Measurements from ENCODE around the gene AGRN.
"Not testable (repeated sequence)": the region's sequence is repeated elsewhere in the genome, so short reads cannot be mapped to it uniquely, and the experiment has no call there.

Gene AGRN

DNA sequence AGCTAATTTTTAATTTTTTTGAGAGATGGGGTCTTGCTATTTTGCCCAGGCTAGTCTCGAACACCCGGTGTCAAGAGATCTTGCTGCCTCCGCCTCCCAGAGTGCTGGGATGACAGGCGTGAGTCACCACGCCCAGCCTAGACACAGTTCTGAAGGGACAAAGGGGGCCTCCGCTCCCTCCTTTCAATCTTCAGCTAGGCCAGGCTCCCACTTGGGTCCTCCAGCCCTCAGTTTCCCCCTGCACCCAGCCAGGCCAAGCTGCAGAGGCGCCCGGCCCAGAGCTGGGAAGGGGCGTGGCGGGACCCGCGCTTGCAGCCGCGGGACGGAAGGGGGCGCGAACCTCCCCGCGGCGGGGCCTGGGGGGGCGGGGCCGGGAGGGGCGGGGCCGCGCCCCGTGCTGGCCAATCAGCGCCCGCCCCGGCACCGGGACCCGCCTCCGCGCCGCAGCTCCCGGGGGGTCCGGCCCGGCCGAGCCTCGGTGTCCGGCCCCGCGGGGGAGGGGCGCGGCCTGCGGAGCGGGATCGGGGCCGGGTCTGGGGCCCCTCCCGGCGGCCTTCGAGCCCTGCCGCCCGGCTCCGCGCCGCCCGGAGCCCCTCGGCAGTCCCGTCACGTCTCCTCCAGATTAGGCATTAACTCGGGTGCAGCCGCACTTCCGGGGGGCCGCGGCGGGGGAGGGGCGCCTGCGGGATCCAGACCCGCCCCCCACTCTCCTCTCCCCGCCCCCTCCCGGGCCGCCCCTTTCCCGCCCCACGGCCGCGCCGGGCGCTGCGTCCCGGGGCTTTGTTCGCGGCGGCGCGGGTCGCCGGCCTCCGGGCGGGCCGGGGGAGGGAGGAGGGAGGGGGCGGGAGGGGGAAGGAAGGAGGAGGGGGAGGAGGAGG lies 559 bp upstream of the AGRN start:
- DNase-seq (ENCODE audit: low read depth in 1 of 2, low spot score in 1 of 2): peak; percentile 62 to 67

DNA sequence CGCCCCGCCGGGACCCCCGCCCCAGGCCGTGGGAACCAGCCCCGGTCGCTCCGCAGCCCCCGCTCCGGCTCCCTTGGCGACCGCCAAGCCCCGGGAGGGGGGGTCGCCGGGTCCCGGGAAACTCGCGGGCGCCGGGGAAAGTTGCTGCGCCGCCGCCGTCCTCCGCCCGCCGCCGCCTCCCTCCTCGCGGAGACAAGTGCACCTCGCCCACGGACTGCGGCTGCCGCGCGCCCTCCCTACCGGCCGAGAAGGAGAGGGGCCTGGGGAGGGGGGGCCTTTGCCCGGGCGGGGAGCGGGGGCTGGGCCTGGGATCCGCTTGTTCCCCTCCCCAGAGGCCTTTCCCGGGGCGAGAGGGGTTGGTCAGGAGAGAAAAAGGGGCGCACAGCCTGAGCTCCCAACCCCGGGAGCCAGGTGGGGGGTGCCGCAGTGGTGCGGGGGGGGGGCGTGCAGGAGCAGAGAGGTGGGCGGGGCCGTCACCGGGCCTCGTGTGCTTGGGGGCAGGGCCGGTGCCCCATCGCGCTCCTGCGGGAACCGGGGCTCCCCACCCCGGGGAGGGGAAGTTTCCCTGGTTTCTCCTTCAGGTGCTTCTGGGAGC lies 592 bp downstream of the AGRN start:
- DNase-seq (ENCODE audit: low read depth in 1 of 2, low spot score in 1 of 2): no peak

DNA sequence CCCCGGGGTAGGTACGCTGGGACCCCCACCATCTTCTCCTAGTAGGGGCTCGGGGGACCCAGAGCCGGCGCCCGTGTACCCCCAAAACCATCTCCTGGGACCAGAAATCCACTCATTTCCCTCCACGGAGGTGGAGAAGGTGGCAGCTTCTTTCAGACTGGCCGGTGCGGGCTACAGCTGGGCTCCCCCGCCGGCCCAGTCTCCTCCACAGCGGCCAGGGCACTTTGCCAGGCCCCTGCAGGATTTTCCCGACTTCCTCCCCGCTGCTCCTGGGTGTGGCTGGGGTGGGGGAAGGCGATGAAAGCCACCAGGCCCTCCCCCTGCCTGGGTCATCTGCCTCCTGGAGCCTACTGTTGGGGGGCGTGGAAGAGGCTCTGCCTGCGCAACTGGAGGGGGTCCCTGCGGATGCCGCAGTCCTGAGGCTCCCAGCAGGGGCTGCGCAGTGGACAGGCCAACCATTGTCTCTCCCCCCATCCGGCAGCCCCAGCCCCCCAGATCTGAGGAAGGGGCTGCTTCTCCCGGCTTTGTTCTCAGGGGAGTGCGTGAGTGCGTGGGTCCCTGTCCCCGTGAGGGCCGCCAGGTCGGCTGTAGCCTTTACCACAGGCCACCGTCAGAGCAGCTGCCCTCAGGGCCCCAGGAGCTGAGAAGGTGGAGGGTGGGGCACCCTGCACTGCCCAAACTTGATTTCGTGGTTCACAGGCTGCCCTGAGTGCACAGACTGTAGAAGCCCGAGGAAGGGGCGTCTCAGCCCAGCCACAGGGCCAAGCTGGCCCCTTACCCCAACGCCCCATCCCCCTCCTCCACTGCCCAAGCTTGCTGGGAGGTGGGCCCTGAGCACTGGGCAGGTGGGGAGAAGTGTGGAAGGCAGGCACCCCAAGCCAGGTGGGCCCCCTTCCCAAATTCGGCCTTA lies 1.3 kb downstream of the AGRN start:
- DNase-seq (ENCODE audit: low read depth in 1 of 2, low spot score in 1 of 2): no peak

DNA sequence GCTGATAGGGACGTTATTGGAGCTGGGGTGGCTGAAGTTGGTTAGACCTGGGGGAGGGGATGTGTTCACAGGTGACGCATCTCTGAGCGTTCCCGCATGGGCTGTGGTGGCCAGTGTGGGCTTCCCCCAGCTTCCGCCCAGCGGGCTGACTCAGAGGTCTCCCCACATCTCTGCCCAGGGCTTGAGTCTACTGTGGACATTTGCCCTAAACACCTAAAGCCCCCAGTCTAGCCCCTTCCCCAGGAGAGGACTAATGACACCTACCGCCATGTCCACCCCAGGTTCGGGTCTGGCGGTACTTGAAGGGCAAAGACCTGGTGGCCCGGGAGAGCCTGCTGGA lies 2.0 kb downstream of the AGRN start:
- no peak for DNase-seq (ENCODE audit: low read depth in 1 of 2, low spot score in 1 of 2)

DNA sequence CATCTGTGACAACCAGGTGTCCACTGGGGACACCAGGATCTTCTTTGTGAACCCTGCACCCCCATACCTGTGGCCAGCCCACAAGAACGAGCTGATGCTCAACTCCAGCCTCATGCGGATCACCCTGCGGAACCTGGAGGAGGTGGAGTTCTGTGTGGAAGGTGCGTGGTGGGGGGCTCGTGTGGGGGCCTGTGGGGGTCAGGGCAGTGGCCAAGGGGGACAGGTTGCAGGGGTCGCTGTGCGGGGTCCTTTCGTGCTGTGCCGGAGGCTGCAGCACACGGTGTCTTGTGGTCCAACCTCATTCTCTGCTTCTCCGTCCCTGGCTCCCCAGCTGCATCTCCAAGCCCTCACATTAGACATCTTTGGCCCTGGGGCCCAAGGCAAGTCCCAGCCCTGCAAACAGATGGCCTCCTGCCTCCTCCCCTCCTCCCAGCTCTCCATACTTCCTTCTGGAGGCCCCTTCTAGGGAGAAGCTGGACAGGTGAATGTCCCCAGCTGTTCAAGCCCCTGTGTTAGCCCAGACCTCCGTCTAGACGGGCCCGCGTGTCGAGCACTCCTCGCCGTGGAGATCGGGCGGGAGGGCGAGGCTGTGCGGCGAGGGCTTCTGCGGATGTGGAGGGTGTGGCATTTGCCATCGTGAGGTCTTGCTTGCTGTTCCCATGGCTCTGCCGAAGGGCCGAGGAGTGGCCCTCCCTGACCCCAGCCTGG lies 2.5 kb downstream of the AGRN start:
- no peak for DNase-seq (ENCODE audit: low read depth in 1 of 2, low spot score in 1 of 2)

DNA sequence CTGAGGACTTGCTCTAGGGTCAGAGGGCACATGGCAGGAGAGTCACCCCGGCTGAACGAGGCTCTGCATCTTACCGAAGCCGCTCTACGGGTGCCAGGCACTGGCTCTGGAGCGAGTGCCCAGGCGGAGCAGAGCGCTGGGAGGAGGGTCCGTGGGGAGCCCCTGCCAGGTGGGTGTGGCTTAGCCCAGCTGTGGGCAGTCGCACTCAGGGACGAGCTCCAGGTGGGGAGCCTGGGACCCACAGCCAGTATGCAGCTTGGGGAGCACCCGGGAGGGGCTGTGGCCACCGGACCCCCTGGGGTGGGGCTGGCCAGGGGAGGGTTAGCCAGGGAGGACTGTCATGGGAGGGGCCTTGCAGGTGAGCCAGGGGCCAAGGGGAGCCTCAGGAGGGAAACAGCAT lies 3.8 kb downstream of the AGRN start:
- DNase-seq (ENCODE audit: low read depth in 1 of 2, low spot score in 1 of 2): no peak

DNA sequence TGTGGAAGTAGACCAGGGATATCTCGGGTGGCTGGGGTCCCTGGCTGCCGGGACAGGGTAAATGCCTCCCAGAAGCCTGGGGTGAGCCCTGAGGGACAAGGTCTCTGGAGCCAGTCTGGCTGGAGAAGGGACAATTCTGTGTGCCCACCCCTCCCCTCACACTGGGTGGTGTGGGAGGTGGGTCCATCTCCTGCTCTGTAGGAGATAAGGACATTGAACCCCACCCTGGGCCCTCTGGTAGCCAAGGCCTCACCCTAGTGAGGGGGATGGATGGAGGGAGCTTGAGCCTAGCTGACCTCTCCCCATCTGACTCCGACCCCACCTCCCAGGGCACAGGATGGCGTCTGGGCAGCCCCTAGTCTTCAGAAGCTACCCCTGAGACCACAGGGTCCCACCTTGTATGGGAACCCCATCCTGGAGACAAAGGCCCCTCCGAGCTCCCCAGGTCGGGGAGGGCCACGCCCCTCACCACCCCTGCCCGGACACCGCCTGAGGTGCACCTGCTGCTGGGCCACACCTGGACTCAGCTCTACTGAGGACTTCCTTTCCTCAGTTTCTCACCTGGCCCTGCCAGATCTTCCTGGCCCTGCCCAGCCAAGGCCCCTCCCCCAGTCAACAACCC lies 4.3 kb downstream of the AGRN start:
- no peak for DNase-seq (ENCODE audit: low read depth in 1 of 2, low spot score in 1 of 2)

DNA sequence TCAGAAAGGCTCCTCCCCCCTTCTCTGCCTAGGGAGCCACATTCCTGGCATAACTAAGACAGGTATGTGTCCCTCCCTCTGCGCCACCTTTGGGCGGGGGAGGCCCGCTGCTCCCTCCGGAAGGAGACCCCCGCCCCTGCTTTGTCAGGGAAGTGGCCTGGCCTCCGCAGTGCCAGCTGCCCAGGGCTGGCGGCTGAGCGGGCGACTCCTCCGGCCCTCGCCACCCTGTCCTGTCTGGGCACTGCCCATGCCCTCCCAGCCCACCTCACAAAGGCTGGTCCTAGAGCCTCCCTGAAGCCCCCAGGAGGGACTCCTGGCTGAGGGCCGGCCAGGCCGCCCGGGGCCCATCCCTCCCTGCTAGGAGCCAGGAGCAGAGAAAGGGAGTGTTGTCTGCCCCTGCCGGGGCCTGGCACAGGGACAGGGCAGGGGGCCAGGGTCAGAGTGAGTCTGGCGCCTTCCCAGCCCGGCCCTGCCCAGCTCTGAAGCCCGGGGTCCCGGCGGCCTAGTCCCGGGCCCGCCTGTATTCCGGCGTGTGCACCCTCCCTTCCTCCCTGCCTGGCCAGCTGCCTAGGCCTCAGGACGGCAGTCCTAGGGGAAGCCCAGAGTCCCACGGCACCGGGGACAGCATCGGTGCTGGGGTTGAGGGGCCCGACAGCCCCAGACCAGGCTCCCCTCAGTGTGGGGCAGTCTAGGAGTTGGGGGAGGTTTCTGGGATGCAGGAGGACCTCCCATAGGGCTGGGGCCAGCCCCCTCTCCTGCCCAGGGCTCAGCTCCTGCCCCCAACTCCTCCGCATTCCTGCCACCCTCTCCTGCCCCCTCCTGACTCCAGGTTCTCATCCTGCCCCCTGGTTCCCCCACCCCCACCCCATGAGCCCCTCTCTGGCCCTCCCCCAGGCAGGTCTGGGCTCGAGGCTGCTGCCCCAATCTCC lies 5.1 kb downstream of the AGRN start:
- no peak for DNase-seq (ENCODE audit: low read depth in 1 of 2, low spot score in 1 of 2)

DNA sequence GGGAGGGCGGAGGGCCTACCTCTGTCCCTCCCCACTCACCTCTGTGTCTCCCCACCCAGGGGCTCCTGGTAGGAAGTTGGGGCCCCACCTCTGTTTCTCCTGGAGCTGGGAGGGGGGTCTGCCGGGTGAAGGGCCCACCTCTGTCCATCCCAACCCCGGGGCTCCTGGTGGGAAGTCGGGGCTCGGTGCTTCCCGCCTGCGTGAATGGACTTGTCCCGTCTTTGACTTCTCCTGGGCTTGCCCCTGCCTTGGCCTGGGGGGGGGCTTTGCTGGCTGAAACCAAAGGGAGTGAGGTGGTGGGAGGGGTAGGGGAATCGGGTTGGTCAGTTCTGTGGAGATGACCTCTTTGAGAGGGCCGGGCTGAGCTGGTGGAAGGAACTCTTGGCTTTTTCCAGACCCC lies 5.8 kb downstream of the AGRN start:
- DNase-seq (ENCODE audit: low read depth in 1 of 2, low spot score in 1 of 2): no peak

DNA sequence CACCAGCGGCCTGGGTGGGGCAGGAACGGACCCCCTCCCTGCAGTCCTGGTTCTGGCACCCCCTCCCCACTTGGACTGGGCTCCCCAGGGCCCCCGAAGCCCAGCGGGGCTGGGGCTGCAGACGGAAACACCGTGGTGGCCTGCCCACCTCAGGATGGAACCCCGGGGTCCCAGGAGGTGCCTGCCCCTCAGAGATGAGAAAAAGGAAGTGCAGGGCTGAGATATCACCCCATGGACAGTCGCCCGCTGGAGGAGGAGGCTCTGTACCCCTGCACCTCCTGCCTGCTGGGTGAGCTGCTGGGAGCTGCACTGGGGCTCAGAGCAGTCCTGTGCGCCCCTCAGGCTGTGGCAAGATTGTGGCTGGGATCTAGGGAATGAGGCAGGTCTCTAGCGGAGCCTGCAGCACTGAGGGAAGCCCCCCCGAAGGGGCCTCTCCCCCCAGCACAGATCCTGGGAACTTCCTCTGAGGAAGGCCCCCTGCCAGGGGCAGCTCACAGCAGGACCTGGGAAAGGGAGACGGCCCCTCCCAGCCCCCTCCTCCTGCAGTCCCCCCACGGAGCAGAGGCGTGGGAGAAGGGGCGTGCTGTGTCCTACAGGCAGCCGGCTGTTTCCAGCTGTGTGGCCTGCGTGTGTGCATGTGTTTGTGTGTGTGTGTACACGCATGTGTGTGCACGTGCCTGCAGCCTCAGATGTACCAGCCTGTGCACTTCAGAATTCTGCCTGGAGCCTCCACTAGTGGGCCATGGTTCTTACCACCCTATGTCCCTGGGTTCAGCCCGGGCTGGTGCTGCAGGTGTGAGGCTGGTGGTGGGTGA lies 6.9 kb downstream of the AGRN start:
- no peak for DNase-seq (ENCODE audit: low read depth in 1 of 2, low spot score in 1 of 2)

DNA sequence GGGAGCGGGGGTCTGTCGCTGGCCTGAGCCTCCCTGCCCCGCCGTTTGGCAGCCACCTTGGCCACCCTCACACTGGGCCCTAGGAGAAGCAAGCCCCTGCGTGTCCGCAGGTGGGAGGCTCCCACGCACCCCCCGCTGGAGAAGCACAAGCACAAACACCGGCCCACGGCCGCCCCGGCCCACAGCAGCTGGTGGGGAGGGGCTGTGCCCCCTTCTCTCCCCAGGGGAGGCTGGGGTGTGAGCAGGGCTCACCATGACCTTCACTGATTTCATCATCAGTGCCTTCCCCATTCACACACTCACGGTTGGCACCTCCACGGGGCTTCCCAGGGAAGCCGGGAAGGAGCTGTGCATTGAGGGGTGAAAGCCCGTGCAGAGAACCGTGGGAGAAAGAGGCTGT lies 7.9 kb downstream of the AGRN start:
- DNase-seq (ENCODE audit: low read depth in 1 of 2, low spot score in 1 of 2): no peak

DNA sequence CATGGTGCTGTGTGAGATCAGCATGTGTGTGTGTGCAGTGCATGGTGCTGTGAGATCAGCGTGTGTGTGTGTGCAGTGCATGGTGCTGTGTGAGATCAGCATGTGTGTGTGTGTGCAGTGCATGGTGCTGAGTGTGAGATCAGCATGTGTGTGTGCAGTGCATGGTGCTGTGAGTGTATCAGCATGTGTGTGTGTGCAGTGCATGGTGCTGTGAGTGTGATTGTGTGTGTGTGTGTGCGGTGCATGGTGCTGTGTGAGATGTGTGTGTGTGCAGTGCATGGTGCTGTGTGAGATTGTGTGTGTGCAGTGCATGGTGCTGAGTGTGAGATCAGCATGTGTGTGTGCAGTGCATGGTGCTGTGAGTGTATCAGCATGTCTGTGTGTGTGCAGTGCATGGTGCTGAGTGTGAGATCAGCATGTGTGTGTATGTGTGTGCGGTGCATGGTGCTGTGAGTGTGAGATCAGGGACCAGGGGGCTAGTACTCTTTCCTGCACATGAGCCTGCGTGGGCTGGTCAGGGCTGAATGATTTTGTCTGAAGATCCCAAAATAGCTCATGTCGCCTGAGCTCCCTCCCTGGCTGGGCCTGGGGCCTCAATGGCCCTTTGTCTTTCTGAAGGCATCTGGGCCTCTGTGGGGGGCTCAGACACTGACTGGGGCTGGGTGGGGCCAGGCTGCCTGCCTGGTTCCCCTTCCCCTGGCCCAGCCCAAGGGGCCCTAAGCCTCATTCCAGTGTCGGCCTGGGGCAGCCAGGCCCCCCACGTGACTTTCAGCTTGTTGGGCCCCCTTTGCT lies 11.1 kb downstream of the AGRN start:
- DNase-seq (ENCODE audit: low read depth in 1 of 2, low spot score in 1 of 2): not testable (repeated sequence)

DNA sequence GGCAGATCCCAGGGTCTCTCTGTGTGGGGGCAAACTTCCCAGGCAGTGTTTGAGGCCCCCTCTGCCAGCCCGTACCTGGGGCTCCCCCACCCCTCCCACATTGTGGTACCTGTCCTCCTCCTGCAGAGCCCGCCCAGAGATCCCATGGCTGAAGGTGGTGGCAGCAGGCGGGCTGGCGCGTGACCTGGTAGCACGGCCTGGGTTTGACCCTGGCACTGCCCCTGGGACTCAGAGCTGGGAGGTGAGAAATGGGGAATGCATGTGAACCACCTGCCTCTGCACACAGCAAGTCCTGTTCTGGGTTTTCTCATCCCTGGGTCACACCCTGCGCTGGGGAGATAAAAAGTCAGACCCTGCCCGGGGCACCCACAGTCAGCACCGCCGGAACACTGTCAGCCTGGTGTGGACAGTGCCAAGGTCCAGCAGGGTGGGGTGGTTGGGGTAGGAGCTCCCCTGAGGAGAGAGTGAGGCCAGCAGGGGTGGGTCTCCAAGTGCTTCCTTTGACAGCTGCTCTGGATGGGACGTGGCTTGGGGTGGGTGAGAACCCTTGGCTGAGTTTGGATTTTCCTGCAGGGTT lies 11.8 kb downstream of the AGRN start:
- no peak for DNase-seq (ENCODE audit: low read depth in 1 of 2, low spot score in 1 of 2)

DNA sequence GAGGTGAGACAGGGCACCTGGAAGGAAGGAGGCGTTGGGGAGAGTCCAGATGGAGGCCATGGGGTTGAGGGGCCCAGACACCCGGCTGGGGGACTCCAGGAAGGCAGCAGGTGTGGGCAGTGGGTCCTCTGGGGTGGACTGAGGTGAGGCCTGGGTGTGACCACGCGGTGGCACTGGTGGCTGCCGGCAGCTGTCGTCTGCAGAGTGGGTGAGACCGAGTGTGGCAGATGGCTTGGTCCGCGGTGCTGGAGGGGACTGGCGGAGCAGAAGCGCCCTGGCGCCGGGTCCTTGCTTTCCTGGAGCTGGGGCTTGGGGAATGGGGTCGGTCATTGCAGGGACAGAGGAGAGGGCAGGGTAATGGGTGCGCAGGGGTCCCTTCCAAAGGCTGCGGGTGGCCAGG lies 12.5 kb downstream of the AGRN start:
- no peak for DNase-seq (ENCODE audit: low read depth in 1 of 2, low spot score in 1 of 2)

DNA sequence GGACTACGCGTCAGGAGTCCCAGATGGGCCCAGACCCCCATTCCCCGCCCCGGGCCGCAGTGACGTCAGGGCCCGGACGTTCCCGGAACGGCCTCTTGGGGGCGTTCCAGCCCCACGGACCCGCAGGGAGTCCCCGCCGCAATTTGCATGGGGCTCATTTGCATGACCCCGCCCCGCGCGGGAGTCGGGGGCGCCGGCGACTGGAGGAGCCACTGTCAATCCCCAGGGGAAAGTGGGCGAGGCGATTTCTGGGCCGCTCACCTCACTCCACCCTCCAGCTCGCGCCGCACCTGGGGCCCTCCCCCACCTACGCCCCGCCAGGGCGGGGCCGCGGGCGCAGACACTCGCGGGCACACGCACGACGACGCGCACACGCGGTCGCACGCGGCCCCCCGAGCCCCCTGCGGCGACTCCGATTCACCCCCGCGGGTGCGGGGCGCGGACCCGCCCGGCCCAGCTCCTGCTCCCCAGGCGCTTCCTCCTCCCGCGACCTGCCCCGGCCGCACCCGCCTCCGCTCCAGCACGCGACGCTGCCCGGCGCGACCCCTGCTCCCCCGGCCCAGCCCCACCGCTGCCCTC lies 13.2 kb downstream of the AGRN start:
- DNase-seq (ENCODE audit: low read depth in 1 of 2, low spot score in 1 of 2): peak; percentile 81 to 90

DNA sequence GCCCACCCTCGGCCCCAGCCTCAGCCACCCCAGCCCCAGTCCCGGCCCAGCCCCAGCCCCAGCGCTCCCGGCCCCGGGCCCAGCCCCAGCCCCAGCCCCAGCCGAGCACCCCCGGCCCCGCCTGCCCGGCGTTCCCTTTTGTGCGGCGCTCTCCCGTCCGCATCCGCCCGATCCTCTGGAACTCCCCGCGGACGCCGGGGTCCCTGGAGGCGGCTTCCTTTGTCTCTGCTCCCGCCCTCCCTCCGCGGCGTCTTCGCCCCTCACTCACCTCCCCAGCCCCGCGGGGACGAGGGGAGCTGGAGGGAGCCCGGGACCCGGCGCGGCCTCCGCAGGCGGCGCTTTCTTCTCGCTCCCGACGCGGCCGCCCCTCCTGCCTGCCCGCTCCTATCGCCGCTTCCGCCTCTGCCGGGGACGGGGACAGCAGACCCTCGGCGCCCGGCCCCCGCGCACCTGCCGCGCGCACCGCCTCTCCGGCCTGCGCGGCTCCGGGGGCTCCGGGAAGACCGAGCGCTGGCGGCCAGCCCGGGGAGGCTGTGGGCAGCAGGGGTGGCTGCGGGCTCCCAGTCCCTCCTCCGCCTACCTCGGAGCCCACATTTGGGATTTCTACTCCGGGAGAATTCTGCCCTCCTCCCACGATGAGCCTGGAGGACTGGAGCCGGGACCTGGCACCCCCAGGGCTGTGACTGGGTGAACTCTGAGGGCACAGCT lies 14.0 kb downstream of the AGRN start:
- no peak for DNase-seq (ENCODE audit: low read depth in 1 of 2, low spot score in 1 of 2)

DNA sequence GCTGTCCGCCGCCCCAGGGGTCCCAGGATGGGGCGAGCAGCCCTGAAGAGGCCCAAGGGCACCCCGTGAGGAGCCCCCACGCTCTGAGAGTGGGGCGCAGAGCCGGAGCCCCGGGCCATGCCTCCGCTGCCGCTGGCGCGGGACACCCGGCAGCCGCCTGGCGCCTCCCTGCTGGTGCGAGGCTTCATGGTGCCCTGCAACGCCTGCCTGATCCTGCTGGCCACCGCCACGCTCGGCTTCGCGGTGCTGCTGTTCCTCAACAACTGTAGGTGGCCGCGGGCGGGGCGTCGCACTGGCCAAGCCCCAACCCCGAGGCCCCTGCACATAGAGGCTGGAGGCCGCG lies 14.5 kb downstream of the AGRN start:
- DNase-seq (ENCODE audit: low read depth in 1 of 2, low spot score in 1 of 2): no peak

Data from activated CD4-positive, alpha-beta T cell treated with anti-CD3 and anti-CD28 coated beads, Interleukin-2, amount 50 U/mL, for 24 hours (primary cell).